ENCODE results near the gene RIN2. TPM values are rescaled to one million over a fixed set of nuclear protein-coding genes. Genes with fewer than 3 reads are reported as not detected.
A peak's percentile ranks its signal among the peaks of the same experiment; 100 is the strongest.

RIN2 gene
- total RNA-seq, 1 donor from 2014 or later, result 24.4 TPM

DNA sequence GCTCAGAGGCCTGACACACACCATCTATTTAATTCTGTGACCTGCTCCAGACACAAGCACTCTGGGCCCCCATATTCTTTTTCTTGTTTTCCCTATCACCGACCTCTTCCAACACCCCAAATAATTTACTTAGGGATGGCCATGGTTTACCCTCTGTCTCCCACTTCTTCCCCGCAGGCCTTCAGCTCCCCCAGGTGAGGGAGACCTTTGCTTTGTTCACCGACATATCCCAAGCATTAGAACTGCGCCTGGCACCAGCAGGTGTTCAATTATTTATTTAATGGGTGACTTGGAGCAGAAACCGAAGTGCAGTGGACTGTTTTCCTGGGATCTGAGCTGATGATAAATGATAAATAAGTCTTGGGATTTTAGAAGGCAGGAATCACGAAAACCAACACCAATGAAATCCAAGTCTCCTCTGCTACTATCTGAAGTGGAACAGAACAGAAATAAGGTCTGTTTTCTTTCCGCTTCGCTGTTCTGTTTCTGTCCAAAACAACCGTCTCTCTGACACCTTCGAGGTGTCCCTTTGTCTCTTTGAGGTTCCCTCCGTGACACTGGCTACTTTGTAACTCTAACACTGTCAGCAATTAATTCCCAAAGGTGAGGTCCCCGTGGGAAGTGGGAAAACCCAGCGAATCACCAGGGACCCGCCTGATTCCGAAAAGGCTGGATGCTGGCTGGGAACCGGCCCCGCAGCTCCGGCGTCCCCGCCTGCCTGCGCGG lies 1.1 kb upstream of the RIN2 start:
- peak overlapping the region; percentile 90 for H3K4me3 Mint-ChIP-seq (ENCODE audit: unreplicated experiment)
- H3K36me3 Mint-ChIP-seq (ENCODE audit: low read depth), result no peaks in the 10 kb centered on the region
- H3K4me1 Mint-ChIP-seq (ENCODE audit: low read depth), result peaks cover 34% of the 10 kb centered on the region
- no peaks in the 10 kb centered on the region for H3K9me3 Mint-ChIP-seq (ENCODE audit: low read depth)
- no peak for DNase-seq (ENCODE audit: low spot score)
- peak overlapping the region; percentile 96 for H3K27ac Mint-ChIP-seq (ENCODE audit: unreplicated experiment)
- H3K27me3 Mint-ChIP-seq (ENCODE audit: low read depth), result no peaks in the 10 kb centered on the region
- TF ChIP-seq, protein P1, sequence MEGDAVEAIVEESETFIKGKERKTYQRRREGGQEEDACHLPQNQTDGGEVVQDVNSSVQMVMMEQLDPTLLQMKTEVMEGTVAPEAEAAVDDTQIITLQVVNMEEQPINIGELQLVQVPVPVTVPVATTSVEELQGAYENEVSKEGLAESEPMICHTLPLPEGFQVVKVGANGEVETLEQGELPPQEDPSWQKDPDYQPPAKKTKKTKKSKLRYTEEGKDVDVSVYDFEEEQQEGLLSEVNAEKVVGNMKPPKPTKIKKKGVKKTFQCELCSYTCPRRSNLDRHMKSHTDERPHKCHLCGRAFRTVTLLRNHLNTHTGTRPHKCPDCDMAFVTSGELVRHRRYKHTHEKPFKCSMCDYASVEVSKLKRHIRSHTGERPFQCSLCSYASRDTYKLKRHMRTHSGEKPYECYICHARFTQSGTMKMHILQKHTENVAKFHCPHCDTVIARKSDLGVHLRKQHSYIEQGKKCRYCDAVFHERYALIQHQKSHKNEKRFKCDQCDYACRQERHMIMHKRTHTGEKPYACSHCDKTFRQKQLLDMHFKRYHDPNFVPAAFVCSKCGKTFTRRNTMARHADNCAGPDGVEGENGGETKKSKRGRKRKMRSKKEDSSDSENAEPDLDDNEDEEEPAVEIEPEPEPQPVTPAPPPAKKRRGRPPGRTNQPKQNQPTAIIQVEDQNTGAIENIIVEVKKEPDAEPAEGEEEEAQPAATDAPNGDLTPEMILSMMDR (IDR thresholded peaks at IDR 0.05), result peak; percentile 13

GRCh38 chr20:19757487-19758132 lies 448 bp upstream of the RIN2 start:
- peak overlapping the region; percentile 96 for H3K27ac Mint-ChIP-seq (ENCODE audit: unreplicated experiment)
- TF ChIP-seq, protein P1 (IDR thresholded peaks at IDR 0.05), result no peak

GRCh38 chr20:19758501-19759331 lies 658 bp downstream of the RIN2 start:
- TF ChIP-seq, protein P1 (IDR thresholded peaks at IDR 0.05), result no peak
- peaks cover 38% of the 10 kb centered on the region for H3K4me1 Mint-ChIP-seq (ENCODE audit: low read depth)
- peaks cover 3% of the 10 kb centered on the region for H3K36me3 Mint-ChIP-seq (ENCODE audit: low read depth)
- no peak for DNase-seq (ENCODE audit: low spot score)
- H3K9me3 Mint-ChIP-seq (ENCODE audit: low read depth), result no peaks in the 10 kb centered on the region
- peak overlapping the region; percentile 87 for H3K27ac Mint-ChIP-seq (ENCODE audit: unreplicated experiment)
- peak overlapping the region; percentile 90 for H3K4me3 Mint-ChIP-seq (ENCODE audit: unreplicated experiment)
- no peaks in the 10 kb centered on the region for H3K27me3 Mint-ChIP-seq (ENCODE audit: low read depth)

More at GRCh38 chr20:19757487-19758132, 448 bp upstream of the RIN2 start:
- Mint-ChIP-seq H3K9me3 (ENCODE audit: low read depth) (no peaks in the 10 kb centered on the region), H3K36me3 (ENCODE audit: low read depth) (peaks cover 3% of the 10 kb centered on the region), H3K4me3 (ENCODE audit: unreplicated experiment) (peak overlapping the region; percentile 90), H3K27me3 (ENCODE audit: low read depth) (no peaks in the 10 kb centered on the region), H3K4me1 (ENCODE audit: low read depth) (peaks cover 38% of the 10 kb centered on the region)
- peak; percentile 94 for DNase-seq (ENCODE audit: low spot score)

GRCh38 chr20:19760371-19760721 lies 2.3 kb downstream of the RIN2 start:
- H3K36me3 Mint-ChIP-seq (ENCODE audit: low read depth), result peaks cover 3% of the 10 kb centered on the region
- peaks cover 40% of the 10 kb centered on the region for H3K4me1 Mint-ChIP-seq (ENCODE audit: low read depth)
- no peaks in the 10 kb centered on the region for H3K9me3 Mint-ChIP-seq (ENCODE audit: low read depth)
- TF ChIP-seq, protein P1 (IDR thresholded peaks at IDR 0.05), result no peak
- no peak for DNase-seq (ENCODE audit: low spot score)
- no peak overlapping the region for H3K4me3 Mint-ChIP-seq (ENCODE audit: unreplicated experiment)
- no peaks in the 10 kb centered on the region for H3K27me3 Mint-ChIP-seq (ENCODE audit: low read depth)
- H3K27ac Mint-ChIP-seq (ENCODE audit: unreplicated experiment), result no peak overlapping the region

DNA sequence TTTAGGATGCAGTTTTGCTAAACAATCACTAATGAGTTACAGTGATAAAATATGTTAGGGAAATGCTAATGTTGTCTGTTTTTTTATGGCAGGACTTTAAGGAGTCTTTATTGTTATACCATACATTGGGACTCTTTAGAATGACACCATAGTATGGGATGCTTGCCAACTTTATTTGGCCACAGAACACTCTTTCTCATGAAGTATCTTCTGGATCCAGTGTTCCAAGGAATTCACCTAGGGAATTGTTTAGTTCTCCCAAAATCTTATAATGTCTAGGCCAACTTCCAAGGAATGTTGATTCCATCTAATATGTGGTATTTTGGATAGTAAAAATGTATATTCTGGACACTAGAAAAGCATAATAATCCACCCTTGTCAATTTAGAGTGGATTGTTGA lies 3.3 kb downstream of the RIN2 start:
- TF ChIP-seq, protein P1 (IDR thresholded peaks at IDR 0.05), result no peak
- Mint-ChIP-seq H3K9me3 (ENCODE audit: low read depth) (no peaks in the 10 kb centered on the region), H3K27ac (ENCODE audit: unreplicated experiment) (no peak overlapping the region), H3K4me1 (ENCODE audit: low read depth) (peaks cover 40% of the 10 kb centered on the region), H3K36me3 (ENCODE audit: low read depth) (peaks cover 3% of the 10 kb centered on the region), H3K4me3 (ENCODE audit: unreplicated experiment) (no peak overlapping the region), H3K27me3 (ENCODE audit: low read depth) (no peaks in the 10 kb centered on the region)
- no peak for DNase-seq (ENCODE audit: low spot score)

All from chondrocyte (in vitro differentiated cells).